OCI-LY1 (cell line): Measurements from ENCODE around the gene MRPL49.

ENCODE experiments used
- H2AFZ ChIP-seq: fragments of 200-600 bp; sonication (generic), shearing (Covaris generic); 2 replicates; pipeline ENCODE4 v1.6.0; 2014; ENCODE audit warnings: antibody characterized with exemption, mild to moderate bottlenecking, low read length
- H3F3A ChIP-seq: fragments of 200-600 bp; sonication (generic), shearing (Covaris generic); 2 replicates; pipeline ENCODE4 v1.6.0; 2014; ENCODE audit warnings: mild to moderate bottlenecking, antibody characterized with exemption, low read length, moderate library complexity; ENCODE audit not compliant: insufficient read depth
- H3K27ac ChIP-seq: fragments of 200-600 bp; sonication (generic); 2 replicates; pipeline ENCODE4 v1.5.1; 2014; ENCODE audit warnings: low read length, mixed run types, mild to moderate bottlenecking, low read depth; ENCODE audit not compliant: poor library complexity, severe bottlenecking
- H3K27me3 ChIP-seq: fragments of 200-600 bp; sonication (generic); 2 replicates; pipeline ENCODE4 v1.6.0; 2014; ENCODE audit warnings: antibody characterized with exemption, mild to moderate bottlenecking, low read length, moderate library complexity; ENCODE audit not compliant: insufficient read depth
- H3K36me3 ChIP-seq: fragments of 200-600 bp; sonication (generic); 2 replicates; pipeline ENCODE4 v1.6.1; 2014; ENCODE audit warnings: mild to moderate bottlenecking, antibody characterized with exemption, low read length, moderate library complexity, mixed read lengths; ENCODE audit not compliant: insufficient read depth
- H3K4me1 ChIP-seq: fragments of 200-600 bp; sonication (generic); 2 replicates; pipeline ENCODE4 v1.5.1; 2014; ENCODE audit warnings: mild to moderate bottlenecking, low read length, moderate library complexity; ENCODE audit not compliant: insufficient read depth, severe bottlenecking
- H3K4me2 ChIP-seq: fragments of 200-600 bp; sonication (generic), shearing (Covaris generic); 2 replicates; pipeline ENCODE4 v1.6.1; 2014; ENCODE audit warnings: low read length
- H3K4me3 ChIP-seq: fragments of 200-600 bp; sonication (generic); 2 replicates; pipeline ENCODE4 v1.5.1; 2014; ENCODE audit warnings: low read length, low read depth, mild to moderate bottlenecking, mixed read lengths; ENCODE audit not compliant: poor library complexity, severe bottlenecking
- H3K79me2 ChIP-seq: fragments of 200-600 bp; shearing (Covaris generic); 2 replicates; pipeline ENCODE4 v1.6.1; 2016; ENCODE audit warnings: mixed run types, low read length, mixed read lengths; ENCODE audit not compliant: insufficient read depth
- H3K9ac ChIP-seq: fragments of 200-600 bp; sonication (generic), shearing (Covaris generic); 2 replicates; pipeline ENCODE4 v1.6.1; 2014; ENCODE audit warnings: mild to moderate bottlenecking, low read length, mixed read lengths
- H3K9me2 ChIP-seq: fragments of 200-600 bp; sonication (generic), shearing (Covaris generic); 2 replicates; pipeline ENCODE4 v1.6.1; 2014; ENCODE audit warnings: low read depth, mild to moderate bottlenecking, low read length, mixed read lengths
- H3K9me3 ChIP-seq: fragments of 200-600 bp; shearing (Covaris generic); 2 replicates; pipeline ENCODE4 v1.6.1; 2014; ENCODE audit warnings: low read length, mixed read lengths
- H4K20me1 ChIP-seq: fragments of 200-600 bp; sonication (generic), shearing (Covaris generic); 2 replicates; pipeline ENCODE4 v1.6.0; 2016; ENCODE audit warnings: mild to moderate bottlenecking, low read length; ENCODE audit not compliant: insufficient read depth
- CTCF ChIP-seq: fragments of 200-600 bp; sonication (generic), shearing (Covaris generic); IDR thresholded peaks from 2 replicates; pipeline ENCODE4 v1.5.1; 2017; ENCODE audit warnings: mild to moderate bottlenecking, antibody characterized with exemption, low read length, moderate library complexity, mixed read lengths
- EZH2 ChIP-seq: fragments of 200-600 bp; sonication (generic), shearing (Covaris generic); IDR thresholded peaks from 2 replicates; pipeline ENCODE4 v1.8.0; 2017; ENCODE audit warnings: borderline replicate concordance, mixed run types, mild to moderate bottlenecking, antibody characterized with exemption, low read length, moderate library complexity, mixed read lengths

The MRPL49 gene

DNA sequence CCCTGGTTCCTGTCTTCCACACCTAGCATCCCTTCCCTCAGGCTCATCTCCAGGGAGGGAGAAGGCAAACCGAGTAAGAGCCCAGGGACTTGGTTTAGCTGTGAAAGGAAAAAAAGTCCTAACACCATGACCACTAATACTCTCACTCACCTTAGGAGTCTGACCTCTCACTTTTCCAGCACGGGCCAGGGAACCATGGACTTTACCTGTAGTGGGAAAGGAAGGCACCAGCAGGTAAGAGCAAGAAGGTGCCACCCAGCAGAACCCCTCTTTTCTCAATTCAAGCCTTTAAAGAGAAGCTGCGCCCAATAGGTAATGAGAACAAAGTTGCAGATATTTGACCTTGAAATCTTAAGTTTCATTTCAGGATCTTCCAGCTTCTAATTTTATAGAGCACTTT is 1.3 kb upstream of the MRPL49 start:
- H2AFZ ChIP-seq = no peak overlapping the region
- H3K27me3 ChIP-seq = no peaks in the 10 kb centered on the region
- H3K4me3 ChIP-seq = peak overlapping the region; percentile 87
- H3K79me2 ChIP-seq = peaks cover 19% of the 10 kb centered on the region
- peaks cover 48% of the 10 kb centered on the region for H3K4me1 ChIP-seq
- H3K9me3 ChIP-seq = no peaks in the 10 kb centered on the region
- peak overlapping the region; percentile 96 for H3K9ac ChIP-seq
- peaks cover 70% of the 10 kb centered on the region for H3K36me3 ChIP-seq
- no peaks in the 10 kb centered on the region for H4K20me1 ChIP-seq
- H3K9me2 ChIP-seq = no peaks in the 10 kb centered on the region
- peak overlapping the region; percentile 72 for H3K27ac ChIP-seq
- 0 out of 2 replicates have a peak, but pooled peaks cover 7% of the 10 kb centered on the region for H3F3A ChIP-seq
- TF ChIP-seq CTCF = no peak
- TF ChIP-seq EZH2 = no peak
- peak overlapping the region; percentile 75 for H3K4me2 ChIP-seq

DNA sequence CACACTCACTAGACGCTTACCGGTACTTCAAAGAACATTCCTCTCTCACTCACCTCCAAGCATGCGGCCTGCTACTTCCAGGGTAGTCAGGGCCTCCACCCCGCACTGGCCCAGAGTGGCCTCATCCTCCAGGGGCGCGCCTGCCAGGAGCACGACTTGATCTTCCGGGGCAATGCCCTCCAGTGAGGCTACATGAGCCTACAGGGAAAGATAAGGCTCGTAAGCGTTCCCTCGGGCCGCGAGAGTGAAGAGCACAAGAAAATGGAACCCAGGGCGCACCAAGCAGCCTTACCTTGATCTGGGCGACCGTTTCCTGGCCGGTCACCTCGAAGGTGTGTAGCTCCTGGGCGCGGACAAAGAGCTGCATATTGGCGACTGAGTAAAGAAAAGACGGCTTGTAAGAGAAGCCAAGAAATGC is 665 bp upstream of the MRPL49 start:
- peak overlapping the region; percentile 87 for H3K4me3 ChIP-seq
- no peaks in the 10 kb centered on the region for H3K9me3 ChIP-seq
- H3K9ac ChIP-seq = peak overlapping the region; percentile 96
- H4K20me1 ChIP-seq = no peaks in the 10 kb centered on the region
- H3K27me3 ChIP-seq = no peaks in the 10 kb centered on the region
- peaks cover 10% of the 10 kb centered on the region; the same call in 1 of the 2 replicates for H3F3A ChIP-seq
- TF ChIP-seq CTCF = no peak
- TF ChIP-seq EZH2 = no peak
- peak overlapping the region; percentile 72 for H3K27ac ChIP-seq
- no peaks in the 10 kb centered on the region for H3K9me2 ChIP-seq
- peaks cover 19% of the 10 kb centered on the region for H3K79me2 ChIP-seq
- H3K4me2 ChIP-seq = peak overlapping the region; percentile 75
- H3K4me1 ChIP-seq = peaks cover 42% of the 10 kb centered on the region
- H3K36me3 ChIP-seq = peaks cover 70% of the 10 kb centered on the region
- H2AFZ ChIP-seq = no peak overlapping the region

- H3K4me3 ChIP-seq = no peak overlapping the region
- H3K9me3 ChIP-seq = no peaks in the 10 kb centered on the region
- no peak overlapping the region for H3K4me2 ChIP-seq
- peaks cover 23% of the 10 kb centered on the region; the same call in 1 of the 2 replicates for H3F3A ChIP-seq
- H3K27me3 ChIP-seq = no peaks in the 10 kb centered on the region
- TF ChIP-seq CTCF (no peak), EZH2 (no peak)
- H3K9ac ChIP-seq = no peak overlapping the region
- no peaks in the 10 kb centered on the region for H4K20me1 ChIP-seq
- peaks cover 31% of the 10 kb centered on the region for H3K4me1 ChIP-seq
- H3K36me3 ChIP-seq = peaks cover 81% of the 10 kb centered on the region
- peak overlapping the region; percentile 11 for H3K27ac ChIP-seq
- H2AFZ ChIP-seq = no peak overlapping the region
- peaks cover 19% of the 10 kb centered on the region for H3K79me2 ChIP-seq
- H3K9me2 ChIP-seq = no peaks in the 10 kb centered on the region
Measured at GRCh38 chr11:65124480-65125196, 2.5 kb downstream of the MRPL49 start.
